Subcutaneous abdominal adipose tissue (tissue), 5 donors: ENCODE measurements around the gene AUP1.
A peak's percentile ranks its signal among the peaks of the same experiment; 100 is the strongest.

Experiments
- H3K27ac ChIP-seq: one replicate; pipeline ENCODE4 v1.7.0; 2013; ENCODE audit warnings: low read depth, mild to moderate bottlenecking, inconsistent platforms, low read length, moderate library complexity
- H3K27me3 ChIP-seq, 5 donors: one replicate each; pipeline ENCODE4 v1.7.0; 2013; ENCODE audit warnings: low read length in 5 of 5, inconsistent platforms in 1 of 5; ENCODE audit not compliant: control insufficient read depth in 5 of 5, insufficient read depth in 4 of 5
- H3K36me3 ChIP-seq, 5 donors: one replicate each; pipeline ENCODE4 v1.7.0; 2013; ENCODE audit warnings: low read length in 5 of 5; ENCODE audit not compliant: control insufficient read depth in 5 of 5, insufficient read depth in 5 of 5
- H3K4me1 ChIP-seq, 5 donors: one replicate each; pipeline ENCODE4 v1.7.0; 2013; ENCODE audit warnings: low read length in 5 of 5, mild to moderate bottlenecking in 3 of 5, moderate library complexity in 1 of 5; ENCODE audit not compliant: control insufficient read depth in 5 of 5, insufficient read depth in 5 of 5
- H3K4me3 ChIP-seq, 5 donors: one replicate each; pipeline ENCODE4 v1.7.0; 2013; ENCODE audit warnings: low read length in 5 of 5, low read depth in 1 of 5
- H3K9ac ChIP-seq, 5 donors: one replicate each; pipeline ENCODE4 v1.7.0; 2013; ENCODE audit warnings: low read length in 5 of 5, mild to moderate bottlenecking in 4 of 5, moderate library complexity in 3 of 5
- H3K9me3 ChIP-seq, 5 donors: one replicate each; pipeline ENCODE4 v1.7.0; 2013; ENCODE audit warnings: low read length in 5 of 5; ENCODE audit not compliant: control insufficient read depth in 5 of 5
- donor health status: healthy.
- donor health status: healthy.
- donor health status: healthy.
- donor health status: healthy.
- donor health status: healthy.

Gene AUP1

DNA sequence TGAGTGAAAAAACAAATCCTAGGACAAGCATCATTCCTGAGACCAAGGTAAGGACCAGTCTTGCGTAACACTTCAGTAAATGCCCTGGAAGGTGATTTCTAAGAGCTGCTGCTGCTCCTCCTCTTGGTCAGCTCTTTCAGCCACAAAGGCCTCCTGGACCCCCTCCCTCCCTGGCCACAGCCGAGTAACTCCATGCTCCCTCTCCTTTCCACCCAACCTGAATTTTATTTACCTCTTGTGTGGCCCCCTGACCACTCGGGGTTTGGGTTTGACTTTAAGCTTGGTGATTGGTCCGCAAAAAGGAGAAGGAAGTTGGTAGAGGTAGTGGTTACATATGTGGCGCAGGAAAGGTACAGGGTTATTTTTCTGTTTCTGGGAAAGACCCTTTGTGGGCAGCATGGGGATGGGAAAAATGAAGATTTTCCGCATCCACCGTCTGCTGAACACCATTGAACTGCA, 9.4 kb upstream of the AUP1 start:
- H3K9ac ChIP-seq: no peak overlapping the region
- H3K9me3 ChIP-seq: no peaks in the 10 kb centered on the region
- no peak overlapping the region for H3K27ac ChIP-seq
- H3K36me3 ChIP-seq: peaks cover 0 to 7% (median 0%) of the 10 kb centered on the region in 5 donors
- no peak overlapping the region for H3K4me3 ChIP-seq
- H3K4me1 ChIP-seq: no peaks in the 10 kb centered on the region
- H3K27me3 ChIP-seq: no peaks in the 10 kb centered on the region

DNA sequence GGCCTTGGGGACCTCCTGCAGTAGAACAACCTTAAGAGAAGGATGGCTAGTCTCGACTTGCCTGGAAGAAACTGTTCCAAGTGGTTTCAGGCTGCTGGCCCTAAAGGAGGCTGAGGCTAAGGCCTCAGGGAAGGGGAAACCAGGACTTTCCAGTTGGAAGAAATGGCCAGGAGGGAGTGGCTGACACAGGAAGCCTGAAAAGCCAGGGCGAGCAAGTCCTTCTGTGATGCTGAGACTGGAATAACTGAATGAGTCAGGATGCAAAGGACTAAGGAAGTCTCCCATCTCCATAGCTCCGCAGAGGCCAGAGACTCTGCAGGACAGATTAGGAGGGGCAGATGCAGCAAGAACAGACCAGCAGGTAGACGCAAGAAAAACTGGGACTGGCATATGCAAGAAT, 7.6 kb upstream of the AUP1 start:
- Histone ChIP-seq H3K4me1 (peaks cover 0 to 4% (median 0%) of the 10 kb centered on the region in 5 donors), H3K27ac (no peak overlapping the region), H3K9me3 (no peaks in the 10 kb centered on the region), H3K27me3 (no peaks in the 10 kb centered on the region), H3K36me3 (peaks cover 0 to 24% (median 16%) of the 10 kb centered on the region in 5 donors), H3K4me3 (no peak overlapping the region), H3K9ac (no peak overlapping the region)

DNA sequence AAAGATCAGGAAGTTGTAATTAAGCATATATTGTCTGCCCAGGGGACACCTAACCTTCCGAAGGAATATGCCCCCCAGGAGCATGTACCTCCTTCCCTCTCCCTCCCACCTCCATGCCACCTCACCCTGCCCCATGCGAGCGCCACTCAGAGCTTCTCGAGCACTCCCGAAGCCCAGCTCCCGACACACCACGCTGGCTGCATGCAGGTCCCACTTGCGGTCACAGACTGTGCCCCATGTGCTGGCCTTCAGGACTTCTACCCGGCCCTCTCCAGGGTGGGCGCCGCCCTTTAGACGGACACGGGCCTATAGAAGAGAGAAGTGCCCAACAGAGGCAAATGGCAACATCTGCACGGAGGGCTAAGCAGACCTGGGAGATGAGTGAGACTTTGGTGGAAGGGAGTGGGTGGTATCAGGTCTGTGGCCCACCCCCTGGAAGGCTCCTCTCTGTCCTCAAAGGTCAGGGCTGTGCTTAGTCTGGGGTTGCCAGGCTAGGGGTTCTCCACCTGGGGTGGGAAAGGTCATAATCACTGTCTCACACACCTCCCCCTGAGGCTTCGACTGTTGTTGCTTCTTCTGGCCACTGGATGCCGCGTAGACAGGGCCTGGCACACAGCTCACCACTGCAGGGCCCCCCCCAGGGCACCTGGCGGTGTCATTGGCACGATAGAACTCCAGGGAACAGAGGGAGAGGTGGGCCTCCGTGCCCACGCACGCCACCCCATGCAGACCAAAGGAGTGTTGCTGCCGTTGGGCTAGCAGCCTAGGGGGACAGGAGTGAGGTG, 6.9 kb upstream of the AUP1 start:
- Histone ChIP-seq H3K27ac (no peak overlapping the region), H3K27me3 (no peaks in the 10 kb centered on the region), H3K9ac (no peak overlapping the region), H3K4me3 (no peak overlapping the region), H3K36me3 (peaks cover 0 to 28% (median 16%) of the 10 kb centered on the region in 5 donors), H3K4me1 (peaks cover 0 to 10% (median 4%) of the 10 kb centered on the region in 5 donors), H3K9me3 (no peaks in the 10 kb centered on the region)

DNA sequence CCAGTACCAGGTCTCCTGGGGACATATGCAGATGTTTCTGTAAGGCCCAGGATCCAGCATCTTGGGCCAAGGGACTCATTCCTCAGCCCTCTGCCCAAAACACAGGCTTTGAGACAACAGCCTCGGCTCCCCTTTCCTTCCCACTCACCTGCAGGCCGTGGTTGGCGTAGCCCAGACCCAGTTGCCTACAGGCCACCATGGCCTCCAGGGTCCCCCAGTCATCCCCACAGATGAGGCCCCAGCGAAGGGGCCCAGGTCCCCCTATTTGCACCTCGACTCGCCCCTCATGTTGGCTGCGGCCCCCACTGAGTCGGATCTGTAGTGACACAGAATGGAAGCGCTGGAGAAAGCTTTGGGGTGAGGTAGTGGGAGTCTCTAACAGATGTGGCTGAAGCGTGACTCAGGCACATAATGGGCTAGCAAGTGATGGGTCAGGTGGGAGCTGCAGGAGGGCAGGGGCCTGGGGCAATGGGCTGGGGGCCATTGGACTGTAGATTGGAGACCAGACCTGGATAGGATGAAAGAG, 6.0 kb upstream of the AUP1 start:
- H3K27ac ChIP-seq: no peak overlapping the region
- no peak overlapping the region for H3K9ac ChIP-seq
- H3K36me3 ChIP-seq: peaks cover 0 to 30% (median 16%) of the 10 kb centered on the region in 5 donors
- H3K4me1 ChIP-seq: peaks cover 0 to 19% (median 13%) of the 10 kb centered on the region in 5 donors
- no peaks in the 10 kb centered on the region for H3K27me3 ChIP-seq
- no peaks in the 10 kb centered on the region for H3K9me3 ChIP-seq
- H3K4me3 ChIP-seq: no peak overlapping the region

DNA sequence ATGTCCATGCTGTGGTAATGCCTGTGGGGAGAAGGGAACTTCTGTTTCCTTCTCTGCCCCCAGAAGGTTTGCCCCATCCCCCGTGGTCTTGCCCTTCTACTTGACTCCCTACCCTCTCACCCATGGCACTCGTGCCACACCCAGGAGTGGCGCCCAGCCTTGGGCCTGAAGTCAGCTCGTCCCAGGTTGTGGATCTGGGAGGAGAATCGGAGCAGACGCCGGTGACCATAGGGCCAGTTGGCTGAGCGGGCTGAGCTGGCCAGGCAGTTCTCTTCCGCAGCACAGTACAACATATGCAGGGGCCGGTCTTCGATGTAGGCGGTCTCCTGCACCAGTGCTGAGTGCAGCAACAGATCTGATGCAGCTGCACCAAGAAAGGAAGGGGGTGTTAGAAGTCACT, 4.9 kb upstream of the AUP1 start:
- Histone ChIP-seq H3K9ac (no peak overlapping the region), H3K4me1 (peaks cover 0 to 25% (median 15%) of the 10 kb centered on the region in 5 donors), H3K36me3 (peaks cover 0 to 30% (median 16%) of the 10 kb centered on the region in 5 donors), H3K27me3 (no peaks in the 10 kb centered on the region), H3K9me3 (no peaks in the 10 kb centered on the region), H3K4me3 (no peak overlapping the region), H3K27ac (no peak overlapping the region)

DNA sequence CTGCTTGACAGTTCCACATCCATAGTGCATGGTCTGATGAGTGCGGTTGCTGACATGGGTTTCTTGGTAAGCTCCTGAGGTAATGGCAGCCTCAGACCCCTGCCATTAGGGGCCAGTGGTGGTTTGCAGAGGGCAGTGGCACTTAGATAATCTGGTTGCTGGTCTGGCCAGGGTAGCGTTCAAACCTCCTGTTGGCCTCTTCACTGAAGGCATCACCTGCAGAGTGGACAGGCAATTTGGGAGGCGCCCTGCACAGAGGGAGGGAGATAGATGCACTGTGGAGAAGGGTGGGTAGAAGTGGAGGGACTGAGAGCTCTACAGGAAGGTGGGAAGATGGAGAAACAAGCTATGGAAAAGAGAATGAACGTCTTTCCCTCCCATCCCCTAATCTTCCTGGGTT, 4.0 kb upstream of the AUP1 start:
- Histone ChIP-seq H3K9ac (no peak overlapping the region), H3K27ac (no peak overlapping the region), H3K36me3 (peaks cover 0 to 30% (median 16%) of the 10 kb centered on the region in 5 donors), H3K4me1 (peaks cover 0 to 33% (median 22%) of the 10 kb centered on the region in 5 donors), H3K9me3 (no peaks in the 10 kb centered on the region), H3K4me3 (no peak overlapping the region), H3K27me3 (no peaks in the 10 kb centered on the region)

DNA sequence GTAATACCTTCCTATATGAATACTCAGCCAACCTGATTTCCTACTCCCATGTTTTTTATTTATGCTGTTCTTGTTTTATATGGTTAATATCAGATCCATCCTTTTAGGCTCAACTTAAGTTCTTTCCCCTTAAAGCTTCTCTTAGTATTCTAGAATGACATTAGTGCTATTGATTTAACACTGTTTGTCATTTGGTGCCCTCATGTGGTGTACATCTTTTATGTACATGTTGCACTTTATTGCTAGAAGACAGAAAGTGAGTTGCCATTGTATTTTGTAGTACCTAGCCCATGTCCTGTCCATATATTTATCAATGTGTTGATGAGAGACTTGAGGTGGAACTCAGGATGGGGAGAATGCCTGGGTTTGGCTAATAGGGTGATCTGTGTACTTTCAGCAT, 2.7 kb upstream of the AUP1 start:
- no peak overlapping the region for H3K9ac ChIP-seq
- H3K27me3 ChIP-seq: no peaks in the 10 kb centered on the region
- no peaks in the 10 kb centered on the region for H3K9me3 ChIP-seq
- no peak overlapping the region for H3K27ac ChIP-seq
- peaks cover 0 to 42% (median 26%) of the 10 kb centered on the region in 5 donors for H3K36me3 ChIP-seq
- no peak overlapping the region for H3K4me3 ChIP-seq
- H3K4me1 ChIP-seq: peaks cover 2 to 39% (median 27%) of the 10 kb centered on the region in 5 donors

DNA sequence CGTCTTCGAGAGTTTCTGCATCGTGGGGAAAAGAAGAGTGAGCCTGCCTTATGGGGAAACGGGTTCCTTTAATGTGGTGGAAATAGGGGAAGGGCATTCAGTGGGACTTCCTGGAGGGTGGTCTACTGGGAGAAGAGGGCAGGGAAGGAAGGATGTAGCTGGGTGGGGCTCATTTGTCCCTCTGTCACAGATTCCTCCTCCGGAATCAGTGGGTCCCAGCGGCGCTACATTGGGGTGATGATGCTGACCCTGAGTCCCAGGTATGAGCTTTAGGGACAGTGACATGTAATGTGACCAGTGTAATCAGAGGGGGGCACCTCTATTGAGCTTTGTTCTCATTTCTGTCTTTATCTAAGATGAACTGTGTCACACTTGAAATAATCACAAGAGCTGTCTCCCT, 2.2 kb upstream of the AUP1 start:
- H3K9ac ChIP-seq: peak overlapping the region in 1 of 5 donors; percentile 43

DNA sequence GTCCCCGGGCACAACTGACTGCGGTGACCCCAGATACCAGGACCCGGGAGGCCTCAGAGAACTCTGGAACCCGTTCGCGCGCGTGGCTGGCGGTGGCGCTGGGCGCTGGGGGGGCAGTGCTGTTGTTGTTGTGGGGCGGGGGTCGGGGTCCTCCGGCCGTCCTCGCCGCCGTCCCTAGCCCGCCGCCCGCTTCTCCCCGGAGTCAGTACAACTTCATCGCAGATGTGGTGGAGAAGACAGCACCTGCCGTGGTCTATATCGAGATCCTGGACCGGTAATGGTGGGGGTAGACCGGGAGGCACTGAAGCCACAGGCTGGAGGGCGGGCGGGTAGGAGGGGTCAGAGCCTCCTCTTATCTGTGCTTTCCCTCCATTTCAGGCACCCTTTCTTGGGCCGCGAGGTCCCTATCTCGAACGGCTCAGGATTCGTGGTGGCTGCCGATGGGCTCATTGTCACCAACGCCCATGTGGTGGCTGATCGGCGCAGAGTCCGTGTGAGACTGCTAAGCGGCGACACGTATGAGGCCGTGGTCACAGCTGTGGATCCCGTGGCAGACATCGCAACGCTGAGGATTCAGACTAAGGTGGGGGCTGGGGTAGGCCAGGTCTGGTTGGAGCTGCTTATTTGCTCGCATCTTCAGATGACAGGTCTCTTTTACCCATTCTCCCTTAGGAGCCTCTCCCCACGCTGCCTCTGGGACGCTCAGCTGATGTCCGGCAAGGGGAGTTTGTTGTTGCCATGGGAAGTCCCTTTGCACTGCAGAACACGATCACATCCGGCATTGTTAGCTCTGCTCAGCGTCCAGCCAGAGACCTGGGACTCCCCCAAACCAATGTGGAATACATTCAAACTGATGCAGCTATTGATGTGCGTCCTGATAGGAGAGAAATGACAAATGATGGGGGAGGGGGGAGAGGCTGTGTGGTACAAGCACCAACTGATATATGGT, 1.0 kb upstream of the AUP1 start:
- Histone ChIP-seq H3K27ac (peak overlapping the region; percentile 76), H3K9ac (peak overlapping the region in 4 of 5 donors; percentile 79 to 83 (median 81)), H3K9me3 (no peaks in the 10 kb centered on the region), H3K27me3 (no peaks in the 10 kb centered on the region), H3K4me3 (peak overlapping the region; percentile 74 to 95 (median 84)), H3K36me3 (peaks cover 0 to 58% (median 43%) of the 10 kb centered on the region in 5 donors), H3K4me1 (peaks cover 2 to 39% (median 27%) of the 10 kb centered on the region in 5 donors)

More for the DNA sequence above, 2.2 kb upstream of the AUP1 start:
- peaks cover 0 to 47% (median 31%) of the 10 kb centered on the region in 5 donors for H3K36me3 ChIP-seq
- no peaks in the 10 kb centered on the region for H3K27me3 ChIP-seq
- peaks cover 2 to 39% (median 27%) of the 10 kb centered on the region in 5 donors for H3K4me1 ChIP-seq
- H3K4me3 ChIP-seq: peak overlapping the region in 1 of 5 donors; percentile 84
- H3K27ac ChIP-seq: no peak overlapping the region
- no peaks in the 10 kb centered on the region for H3K9me3 ChIP-seq
